IMR-90 (cell line): ENCODE results near the gene MAB21L4.

ENCODE experiments used
- BHLHE40 ChIP-seq: fragments of 150-350 bp; IDR thresholded peaks from 2 replicates; pipeline ENCODE4 v1.6.1; 2016; ENCODE audit warnings: mild to moderate bottlenecking, low read depth, low read length
- CEBPB ChIP-seq: IDR thresholded peaks from 2 replicates; pipeline ENCODE4 v1.6.1; 2012; ENCODE audit warnings: low read depth, low read length, improper control_type of control experiment
- CHD1 ChIP-seq: IDR thresholded peaks from 2 replicates; pipeline ENCODE4 v1.6.1; 2012; ENCODE audit warnings: low read depth, low read length, improper control_type of control experiment
- FOS ChIP-seq: fragments of 150-350 bp; IDR thresholded peaks from 2 replicates; pipeline ENCODE4 v1.6.1; 2016; ENCODE audit warnings: low read depth, low read length
- MAFK ChIP-seq: IDR thresholded peaks from 2 replicates; pipeline ENCODE4 v1.6.1; 2012; ENCODE audit warnings: low read depth, low read length, improper control_type of control experiment
- MAZ ChIP-seq: IDR thresholded peaks from 2 replicates; pipeline ENCODE4 v1.6.1; 2012; ENCODE audit warnings: low read depth, mild to moderate bottlenecking, low read length, improper control_type of control experiment, moderate library complexity, borderline replicate concordance
- MXI1 ChIP-seq: IDR thresholded peaks from 2 replicates; pipeline ENCODE4 v1.6.1; 2012; ENCODE audit warnings: low read depth, mild to moderate bottlenecking, low read length, moderate library complexity, borderline replicate concordance
- NFE2L2 ChIP-seq: fragments of 150-350 bp; IDR thresholded peaks from 2 replicates; pipeline ENCODE4 v1.6.1; 2016; ENCODE audit warnings: low read depth, mild to moderate bottlenecking, low read length
- POLR2A ChIP-seq: IDR thresholded peaks from 2 replicates; pipeline ENCODE4 v1.6.1; 2012; ENCODE audit warnings: mild to moderate bottlenecking, low read depth, low read length
- RAD21 ChIP-seq: IDR thresholded peaks from 2 replicates; pipeline ENCODE4 v1.6.1; 2012; ENCODE audit warnings: low read length, improper control_type of control experiment
- RFX5 ChIP-seq: IDR thresholded peaks from 2 replicates; pipeline ENCODE4 v1.8.0; 2012; ENCODE audit warnings: low read depth, mild to moderate bottlenecking, low read length, moderate library complexity
- TF ChIP-seq, protein P1 (sequence below): conservative IDR thresholded peaks from 2 replicates; pipeline ENCODE4 v1.5.1; 2012; ENCODE audit warnings: mild to moderate bottlenecking, low read depth, low read length, improper control_type of control experiment

DNA sequence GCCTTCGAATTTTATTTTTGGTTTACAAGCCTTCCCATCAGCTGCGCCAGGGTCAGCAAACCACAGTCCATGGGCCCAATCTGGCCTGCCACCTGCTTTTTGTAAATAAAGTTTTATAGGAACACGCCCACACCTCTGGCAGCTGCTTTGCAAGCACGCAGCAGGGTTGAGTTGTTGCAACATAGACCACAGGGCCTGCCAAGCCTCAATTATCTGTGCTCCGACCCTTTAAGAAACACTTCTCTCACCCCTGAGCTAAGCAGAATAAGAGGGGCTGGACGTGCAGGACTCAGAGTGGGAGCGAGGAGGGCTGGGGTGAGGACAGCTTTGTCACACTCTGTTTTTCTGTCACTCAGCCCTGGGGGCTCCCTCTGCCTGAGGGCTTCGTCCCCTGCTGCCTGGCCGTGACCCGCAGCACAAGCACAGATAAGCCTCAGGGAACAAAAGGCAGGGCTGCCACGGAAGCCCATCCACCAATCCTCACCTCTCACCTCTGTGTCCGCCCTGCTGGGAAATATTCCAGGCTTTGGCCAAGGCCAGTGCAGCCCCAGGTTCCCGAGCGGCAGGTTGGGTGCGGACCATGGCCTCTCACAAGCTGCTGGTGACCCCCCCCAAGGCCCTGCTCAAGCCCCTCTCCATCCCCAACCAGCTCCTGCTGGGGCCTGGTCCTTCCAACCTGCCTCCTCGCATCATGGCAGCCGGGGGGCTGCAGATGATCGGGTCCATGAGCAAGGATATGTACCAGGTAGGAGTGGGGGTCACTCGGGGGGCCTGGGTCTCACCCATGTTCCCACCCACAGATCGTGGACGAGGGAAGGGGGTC, 27.5 kb downstream of the MAB21L4 start, which contains the start of gene AGXT:
- TF ChIP-seq, protein P1, sequence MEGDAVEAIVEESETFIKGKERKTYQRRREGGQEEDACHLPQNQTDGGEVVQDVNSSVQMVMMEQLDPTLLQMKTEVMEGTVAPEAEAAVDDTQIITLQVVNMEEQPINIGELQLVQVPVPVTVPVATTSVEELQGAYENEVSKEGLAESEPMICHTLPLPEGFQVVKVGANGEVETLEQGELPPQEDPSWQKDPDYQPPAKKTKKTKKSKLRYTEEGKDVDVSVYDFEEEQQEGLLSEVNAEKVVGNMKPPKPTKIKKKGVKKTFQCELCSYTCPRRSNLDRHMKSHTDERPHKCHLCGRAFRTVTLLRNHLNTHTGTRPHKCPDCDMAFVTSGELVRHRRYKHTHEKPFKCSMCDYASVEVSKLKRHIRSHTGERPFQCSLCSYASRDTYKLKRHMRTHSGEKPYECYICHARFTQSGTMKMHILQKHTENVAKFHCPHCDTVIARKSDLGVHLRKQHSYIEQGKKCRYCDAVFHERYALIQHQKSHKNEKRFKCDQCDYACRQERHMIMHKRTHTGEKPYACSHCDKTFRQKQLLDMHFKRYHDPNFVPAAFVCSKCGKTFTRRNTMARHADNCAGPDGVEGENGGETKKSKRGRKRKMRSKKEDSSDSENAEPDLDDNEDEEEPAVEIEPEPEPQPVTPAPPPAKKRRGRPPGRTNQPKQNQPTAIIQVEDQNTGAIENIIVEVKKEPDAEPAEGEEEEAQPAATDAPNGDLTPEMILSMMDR, result no peak
- TF ChIP-seq RFX5 (no peak), POLR2A (no peak), RAD21 (no peak), MAZ (no peak), MAFK (no peak), CEBPB (peak; percentile 58), NFE2L2 (no peak), BHLHE40 (no peak), FOS (no peak), CHD1 (no peak), MXI1 (no peak)
